SK-N-SH (cell line): ENCODE measurements around the gene MAMLD1. TPM values are rescaled to one million over a fixed set of nuclear protein-coding genes. Genes with fewer than 3 reads are reported as not detected.

Experiments used
- CTCF ChIA-PET: fragments of 300-600, 350-600 bp; formaldehyde crosslinking; extraction: SDS; loops from one replicate; lab custom pipeline; 2021; lab: Yijun Ruan, JAX
- POLR2A ChIA-PET: fragments of 350-600 bp; sonication (Branson Sonifier 250); formaldehyde crosslinking; extraction: SDS; loops from one replicate; lab custom pipeline; 2020; ENCODE audit warnings: antibody characterized with exemption, inconsistent platforms; lab: Yijun Ruan, JAX
- DNase-seq: peaks from one replicate; pipeline ENCODE4 v3.0.0; 2012
- H2AFZ ChIP-seq: fragments of 200-600 bp; sonication (generic); 2 replicates; pipeline ENCODE4 v1.8.1; 2016; ENCODE audit warnings: antibody characterized with exemption, mild to moderate bottlenecking, low read depth
- H3F3A ChIP-seq: fragments of 200-600 bp; sonication (generic); replicated peaks from 2 replicates; pipeline ENCODE3; 2016; ENCODE audit warnings: antibody characterized with exemption, mild to moderate bottlenecking; ENCODE audit not compliant: insufficient read depth
- H3K27ac ChIP-seq, 2 experiments: fragments of 200-500 bp in 1 of 2; fragments of 200-600 bp in 1 of 2; sonication (Bioruptor generic) in 1 of 2; sonication (generic), shearing (Covaris generic) in 1 of 2; 2 replicates each; pipeline versions ENCODE4 v1.5.1 to v1.6.1; 2014 to 2016; ENCODE audit warnings: low read depth in 2 of 2, inconsistent platforms in 1 of 2, low read length in 1 of 2, mild to moderate bottlenecking in 1 of 2, mixed read lengths in 1 of 2
- H3K27me3 ChIP-seq: fragments of 200-600 bp; sonication (generic), shearing (Covaris generic); 2 replicates; pipeline ENCODE4 v1.6.1; 2016; ENCODE audit warnings: mixed run types; ENCODE audit not compliant: insufficient read depth
- H3K36me3 ChIP-seq, 2 experiments: fragments of 200-500 bp in 1 of 2; fragments of 200-600 bp in 1 of 2; sonication (Bioruptor generic) in 1 of 2; sonication (generic) in 1 of 2; replicated peaks in 1 of 2; 2 replicates each; pipeline versions ENCODE3 to v1.5.1; 2014 to 2016; ENCODE audit warnings: low read length in 1 of 2, mild to moderate bottlenecking in 1 of 2; ENCODE audit not compliant: insufficient read depth in 2 of 2, control insufficient read depth in 1 of 2
- H3K4me1 ChIP-seq, 2 experiments: fragments of 200-500 bp in 1 of 2; fragments of 200-600 bp in 1 of 2; sonication (Bioruptor generic) in 1 of 2; sonication (generic), shearing (Covaris generic) in 1 of 2; 2 replicates each; pipeline versions ENCODE4 v1.5.1 to v1.6.1; 2014 to 2016; ENCODE audit warnings: low read depth in 1 of 2, low read length in 1 of 2, mixed run types in 1 of 2; ENCODE audit not compliant: insufficient read depth in 2 of 2, control insufficient read depth in 1 of 2
- H3K4me2 ChIP-seq: fragments of 200-600 bp; sonication (generic), shearing (Covaris generic); 2 replicates; pipeline ENCODE4 v1.6.1; 2017; ENCODE audit warnings: mixed run types
- H3K4me3 ChIP-seq, 2 experiments: fragments of 200-500 bp in 1 of 2; fragments of 200-600 bp in 1 of 2; sonication (Bioruptor generic) in 1 of 2; sonication (generic), shearing (Covaris generic) in 1 of 2; 2 replicates each; pipeline versions ENCODE4 v1.5.1 to v1.8.1; 2014 to 2016; ENCODE audit warnings: low read depth in 2 of 2, inconsistent platforms in 1 of 2, low read length in 1 of 2, mild to moderate bottlenecking in 1 of 2, mixed read lengths in 1 of 2, moderate library complexity in 1 of 2
- H3K79me2 ChIP-seq: fragments of 200-600 bp; sonication (generic); 2 replicates; pipeline ENCODE4 v1.8.1; 2017; ENCODE audit warnings: mild to moderate bottlenecking; ENCODE audit not compliant: insufficient read depth
- H3K9ac ChIP-seq: fragments of 200-600 bp; sonication (generic); 2 replicates; pipeline ENCODE4 v1.6.1; 2017; ENCODE audit warnings: mixed run types
- H3K9me2 ChIP-seq: fragments of 200-600 bp; sonication (generic); 2 replicates; pipeline ENCODE4 v1.6.1; 2017; ENCODE audit warnings: mixed run types
- H3K9me3 ChIP-seq: fragments of 200-600 bp; sonication (generic); 2 replicates; pipeline ENCODE4 v1.6.1; 2017; ENCODE audit warnings: mixed run types, mild to moderate bottlenecking, moderate library complexity
- H4K20me1 ChIP-seq: fragments of 200-600 bp; sonication (generic); 2 replicates; pipeline ENCODE4 v1.6.1; 2017; ENCODE audit warnings: mild to moderate bottlenecking, mixed run types; ENCODE audit not compliant: insufficient read depth
- CHD2 ChIP-seq: fragments of 150-350 bp; IDR thresholded peaks from 2 replicates; pipeline ENCODE4 v1.6.1; 2018; ENCODE audit warnings: low read length; ENCODE audit not compliant: partially characterized antibody
- CTCF ChIP-seq: fragments of 200-600 bp; sonication (generic); IDR thresholded peaks from 2 replicates; pipeline ENCODE4 v1.6.1; 2017; ENCODE audit warnings: antibody characterized with exemption, mild to moderate bottlenecking, moderate library complexity
- ELF1 ChIP-seq: IDR thresholded peaks from 2 replicates; pipeline ENCODE4 v1.4.0; 2012
- EP300 ChIP-seq, 2 experiments: IDR thresholded peaks; 2 replicates each; pipeline versions ENCODE4 v1.4.0 to v1.6.1; 2012; ENCODE audit warnings: borderline replicate concordance in 1 of 2, low read depth in 1 of 2, low read length in 1 of 2
- EZH2phosphoT487 ChIP-seq: fragments of 200-600 bp; sonication (generic); IDR thresholded peaks from 2 replicates; pipeline ENCODE4 v1.6.1; 2017; ENCODE audit warnings: low read depth, mixed run types, mild to moderate bottlenecking, antibody characterized with exemption, moderate library complexity, borderline replicate concordance
- FOXJ3 ChIP-seq: sonication (generic); formaldehyde crosslinking; IDR thresholded peaks from 2 replicates; pipeline ENCODE4 v1.5.1; 2020; ENCODE audit warnings: mild to moderate bottlenecking, missing genetic modification reagents
- GABPA ChIP-seq: IDR thresholded peaks from 2 replicates; pipeline ENCODE4 v1.4.0; 2012; ENCODE audit warnings: low read depth, mild to moderate bottlenecking
- GATA2 ChIP-seq: sonication (generic); formaldehyde crosslinking; IDR thresholded peaks from 2 replicates; pipeline ENCODE4 v1.5.0; 2020; ENCODE audit warnings: mild to moderate bottlenecking, missing genetic modification reagents
- MAX ChIP-seq: IDR thresholded peaks from 2 replicates; pipeline ENCODE4 v1.4.0; 2012; ENCODE audit warnings: low read depth
- MXI1 ChIP-seq: IDR thresholded peaks from 2 replicates; pipeline ENCODE4 v1.6.1; 2012; ENCODE audit warnings: mild to moderate bottlenecking, low read depth, low read length, improper control_type of control experiment
- NFIC ChIP-seq: IDR thresholded peaks from 2 replicates; pipeline ENCODE4 v1.4.0; 2012; ENCODE audit warnings: borderline replicate concordance
- NRF1 ChIP-seq: IDR thresholded peaks from 2 replicates; pipeline ENCODE4 v1.6.1; 2012; ENCODE audit warnings: low read depth, mild to moderate bottlenecking, low read length
- PBX3 ChIP-seq: IDR thresholded peaks from 2 replicates; pipeline ENCODE4; 2012
- POLR2AphosphoS5 ChIP-seq: IDR thresholded peaks from 2 replicates; pipeline ENCODE4 v1.6.1; 2012; ENCODE audit warnings: low read depth, low read length
- RAD21 ChIP-seq: IDR thresholded peaks from 2 replicates; pipeline ENCODE4 v1.6.1; 2012; ENCODE audit warnings: mild to moderate bottlenecking, low read length
- REST ChIP-seq: IDR thresholded peaks from 2 replicates; pipeline ENCODE4 v1.6.1; 2012; ENCODE audit warnings: mild to moderate bottlenecking, low read depth, low read length, moderate library complexity
- SIN3A ChIP-seq: IDR thresholded peaks from 2 replicates; pipeline ENCODE4 v1.6.1; 2012; ENCODE audit warnings: low read depth, mild to moderate bottlenecking, low read length, moderate library complexity, borderline replicate concordance
- TAF1 ChIP-seq: IDR thresholded peaks from 2 replicates; pipeline ENCODE4 v1.6.1; 2012; ENCODE audit warnings: low read depth, mild to moderate bottlenecking, low read length, moderate library complexity, borderline replicate concordance
- TEAD4 ChIP-seq: IDR thresholded peaks from 2 replicates; pipeline ENCODE4 v1.4.0; 2012; ENCODE audit warnings: mild to moderate bottlenecking, borderline replicate concordance; ENCODE audit not compliant: insufficient read depth
- USF1 ChIP-seq: IDR thresholded peaks from 2 replicates; pipeline ENCODE4 v1.4.0; 2012; ENCODE audit warnings: low read depth, borderline replicate concordance
- WGBS: methylation state at CpG from one replicate; pipeline ENCODE4 v1.1.6; 2017; ENCODE audit warnings: low lambda C conversion rate; 5-methylcytosine and 5-hydroxymethylcytosine counted together
- polyA plus RNA-seq, 3 experiments: library from polyadenylated mRNA; depleted of rRNA; stranded (reverse); fragments of >200 nt; gene quantifications; 2 replicates each; pipeline ENCODE4 v1.2.3, GENCODE V29; 2012

MAMLD1 gene
- polyA plus RNA-seq, 1 of the 3 experiments (the other 2 are of a cell fraction), result 4.4 TPM

GRCh38 chrX:150464001-150464400 is 100.9 kb downstream of the MAMLD1 start:
- CTCF ChIA-PET, result no interaction called here
- no peaks in the 10 kb centered on the region for H3K4me1 ChIP-seq
- no peak overlapping the region for H3K4me2 ChIP-seq
- no peak overlapping the region for H3K27ac ChIP-seq
- no peak overlapping the region for H2AFZ ChIP-seq
- no peaks in the 10 kb centered on the region for H4K20me1 ChIP-seq
- no peaks in the 10 kb centered on the region for H3K9me3 ChIP-seq
- no peaks in the 10 kb centered on the region for H3K79me2 ChIP-seq
- no peak for TF ChIP-seq TAF1
- TF ChIP-seq USF1, result no peak
- no peak for TF ChIP-seq GATA2 (CRISPR knock-in tag)
- TF ChIP-seq FOXJ3 (CRISPR knock-in tag), result no peak
- TF ChIP-seq SIN3A, result no peak
- TF ChIP-seq MXI1, result no peak
- TF ChIP-seq RAD21, result no peak
- TF ChIP-seq REST, result no peak
- no peak for TF ChIP-seq MAX
- no peak for TF ChIP-seq GABPA
- TF ChIP-seq ELF1, result no peak
- no peaks in the 10 kb centered on the region for H3K9me2 ChIP-seq
- no peaks in the 10 kb centered on the region for H3K27me3 ChIP-seq
- no peak overlapping the region for H3K9ac ChIP-seq
- no peak for DNase-seq
- H3K4me3 ChIP-seq, result no peak overlapping the region
- 47% methylated on average over 6 of the region's 6 CpGs for WGBS
- no peaks in the 10 kb centered on the region for H3F3A ChIP-seq
- POLR2A ChIA-PET, result no interaction called here
- no peaks in the 10 kb centered on the region for H3K36me3 ChIP-seq

- 23% methylated on average over 5 of the region's 5 CpGs for WGBS
- no peak for DNase-seq
- POLR2A ChIA-PET, result no interaction called here
- Histone ChIP-seq H3K9me3 (no peaks in the 10 kb centered on the region), H4K20me1 (no peaks in the 10 kb centered on the region), H3K4me2 (no peak overlapping the region), H3K9me2 (no peaks in the 10 kb centered on the region), H3K79me2 (no peaks in the 10 kb centered on the region), H3K36me3 (no peaks in the 10 kb centered on the region), H3K9ac (no peak overlapping the region), H3K4me3 (no peak overlapping the region), H3K27ac (no peak overlapping the region), H3F3A (no peaks in the 10 kb centered on the region), H3K27me3 (no peaks in the 10 kb centered on the region), H2AFZ (no peak overlapping the region), H3K4me1 (no peaks in the 10 kb centered on the region)
- CTCF ChIA-PET, result no interaction called here
- TF ChIP-seq POLR2AphosphoS5 (no peak), ELF1 (no peak), EP300 (IDR thresholded peaks at IDR 0.05; ENCODE audit: borderline replicate concordance in 1 of 2, low read depth in 1 of 2, low read length in 1 of 2) (no peak), PBX3 (no peak), CHD2 (no peak), NFIC (no peak), RAD21 (no peak), MAX (no peak), FOXJ3 (CRISPR knock-in tag) (no peak), NRF1 (no peak), TEAD4 (no peak), CTCF (no peak), EZH2phosphoT487 (no peak)
Observed at GRCh38 chrX:150465326-150465725, 102.2 kb downstream of the MAMLD1 start.
